ENCODE measurements around the gene SYT15.
"Not testable (repeated sequence)": the region's sequence is repeated elsewhere in the genome, so short reads cannot be mapped to it uniquely, and the experiment has no call there.

SYT15 gene

GRCh38 chr10:46578474-46579178 lies at the start of gene SYT15:
Gene SYT15, plus strand, starts transcription at chr10:46579128. Its CDS starts 41 bp downstream, at chr10:46579169.
- DNase-seq: not testable (repeated sequence)

- not testable (repeated sequence) for DNase-seq
Observed at GRCh38 chr10:46529742-46530141, 49.2 kb upstream of the SYT15 start.

- no peak for DNase-seq
Observed at GRCh38 chr10:46530249-46531186, 48.4 kb upstream of the SYT15 start.

- DNase-seq: not testable (repeated sequence)
Observed at GRCh38 chr10:46532256-46532655, 46.7 kb upstream of the SYT15 start.

- DNase-seq: no peak
Observed at GRCh38 chr10:46534828-46535524, 44.0 kb upstream of the SYT15 start.

- DNase-seq: no peak
Observed at GRCh38 chr10:46536171-46536570, 42.8 kb upstream of the SYT15 start.

- no peak for DNase-seq
Observed at GRCh38 chr10:46536781-46537180, 42.1 kb upstream of the SYT15 start.

- DNase-seq: no peak
Observed at GRCh38 chr10:46537309-46537708, 41.6 kb upstream of the SYT15 start.

GRCh38 chr10:46538155-46538554 lies 40.8 kb upstream of the SYT15 start:
- no peak for DNase-seq

GRCh38 chr10:46538717-46539426 lies 40.1 kb upstream of the SYT15 start:
- no peak for DNase-seq

- DNase-seq: no peak
Observed at GRCh38 chr10:46539596-46540411, 39.1 kb upstream of the SYT15 start.

GRCh38 chr10:46540412-46541016 lies 38.4 kb upstream of the SYT15 start:
- DNase-seq: no peak

- DNase-seq: no peak
Observed at GRCh38 chr10:46541017-46541661, 37.8 kb upstream of the SYT15 start.

GRCh38 chr10:46541735-46542566 lies 37.0 kb upstream of the SYT15 start:
- no peak for DNase-seq

GRCh38 chr10:46542567-46543465 lies 36.1 kb upstream of the SYT15 start:
- DNase-seq: no peak

GRCh38 chr10:46543466-46544377 lies 35.2 kb upstream of the SYT15 start:
- no peak for DNase-seq

- no peak for DNase-seq
Observed at GRCh38 chr10:46544989-46545791, 33.7 kb upstream of the SYT15 start.
